HG02571 (cell line): Measurements from ENCODE around the gene SH3TC1.

Experiments used
- ATAC-seq: cut with Tn5 transposase; IDR thresholded peaks from one replicate; pipeline ENCODE4 v1.9.1; 2021; ENCODE audit warnings: mild to moderate bottlenecking, moderate library complexity; ENCODE audit not compliant: unreplicated experiment

The SH3TC1 gene

GRCh38 chr4:8240211-8241041 is 41.3 kb downstream of the SH3TC1 start:
- no peak for ATAC-seq

- ATAC-seq = no peak
Measured at GRCh38 chr4:8241211-8241779, 42.2 kb downstream of the SH3TC1 start.

- ATAC-seq = peak; percentile 65
Measured at GRCh38 chr4:8241895-8242696, 43.0 kb downstream of the SH3TC1 start.

DNA sequence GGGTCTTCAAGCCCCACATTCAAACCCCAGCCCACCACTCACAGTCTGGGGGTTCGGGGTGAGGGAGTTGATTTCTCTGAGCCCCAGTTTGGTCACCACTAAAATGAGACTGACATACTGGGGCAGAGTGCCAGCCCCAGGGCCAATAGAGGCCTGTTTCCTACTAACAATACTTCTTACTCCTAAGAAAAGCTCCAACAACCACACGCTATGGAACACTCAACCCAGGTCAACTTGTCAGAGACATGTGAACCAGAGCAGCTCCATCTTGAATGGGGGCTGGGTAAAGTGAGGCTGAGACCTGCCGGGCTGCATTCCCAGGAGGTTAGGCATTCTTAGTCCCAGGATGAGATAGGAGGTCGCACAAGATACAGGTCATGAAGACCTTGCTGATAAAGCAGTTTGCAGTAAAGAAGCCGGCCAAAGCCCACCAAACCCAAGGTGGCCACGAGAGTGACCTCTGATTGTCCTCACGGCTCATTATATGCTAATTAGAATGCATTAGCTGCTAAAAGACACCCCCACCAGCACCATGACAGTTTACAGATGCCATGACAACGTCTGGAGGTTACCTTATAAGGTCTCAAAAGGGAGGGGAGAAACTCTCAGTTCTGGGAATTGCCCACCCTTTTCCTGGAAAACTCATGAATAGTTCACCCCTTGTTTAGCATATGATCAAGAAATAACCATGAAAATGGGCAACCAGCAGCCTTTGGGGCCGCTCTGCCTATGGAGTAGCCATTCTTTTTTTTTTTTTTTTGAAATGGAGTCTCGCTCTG is 43.9 kb downstream of the SH3TC1 start:
- no peak for ATAC-seq

DNA sequence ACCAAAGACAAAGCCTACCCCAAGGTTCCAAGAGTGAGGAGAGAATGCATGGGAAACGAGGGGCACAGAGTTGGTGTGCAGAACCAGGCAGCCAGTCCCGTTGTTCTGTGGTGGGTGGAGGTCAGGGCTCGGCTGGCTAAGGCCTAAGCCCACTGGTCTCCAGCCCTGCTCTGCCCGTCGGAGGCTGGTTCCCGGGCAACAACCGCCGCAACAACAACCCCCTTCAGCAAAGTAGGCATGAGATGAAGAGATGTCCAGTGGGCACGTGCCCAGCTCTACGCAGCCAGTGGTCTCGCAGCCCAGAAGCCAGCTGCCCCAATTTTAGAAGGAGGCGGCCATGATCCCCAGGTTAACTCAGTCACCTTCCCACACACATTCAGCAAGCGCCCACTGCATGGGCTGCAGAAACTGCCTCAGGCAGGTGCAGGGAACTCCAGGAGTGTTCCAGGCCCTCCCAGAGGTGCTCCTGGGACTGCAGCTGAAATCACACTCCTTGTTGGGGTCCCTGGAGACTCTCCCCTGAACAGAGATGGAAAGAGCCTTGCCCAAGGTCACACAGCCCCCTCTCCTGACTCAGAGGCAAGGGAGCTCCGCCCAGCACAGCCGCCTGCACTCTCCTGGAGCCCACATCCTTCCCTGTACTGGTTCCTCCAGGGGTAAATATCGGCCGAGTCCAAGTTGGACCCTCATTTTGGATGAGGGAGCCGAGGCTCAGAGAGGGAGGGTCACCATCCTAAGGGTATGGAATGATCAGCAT is 45.1 kb downstream of the SH3TC1 start:
- ATAC-seq = no peak

DNA sequence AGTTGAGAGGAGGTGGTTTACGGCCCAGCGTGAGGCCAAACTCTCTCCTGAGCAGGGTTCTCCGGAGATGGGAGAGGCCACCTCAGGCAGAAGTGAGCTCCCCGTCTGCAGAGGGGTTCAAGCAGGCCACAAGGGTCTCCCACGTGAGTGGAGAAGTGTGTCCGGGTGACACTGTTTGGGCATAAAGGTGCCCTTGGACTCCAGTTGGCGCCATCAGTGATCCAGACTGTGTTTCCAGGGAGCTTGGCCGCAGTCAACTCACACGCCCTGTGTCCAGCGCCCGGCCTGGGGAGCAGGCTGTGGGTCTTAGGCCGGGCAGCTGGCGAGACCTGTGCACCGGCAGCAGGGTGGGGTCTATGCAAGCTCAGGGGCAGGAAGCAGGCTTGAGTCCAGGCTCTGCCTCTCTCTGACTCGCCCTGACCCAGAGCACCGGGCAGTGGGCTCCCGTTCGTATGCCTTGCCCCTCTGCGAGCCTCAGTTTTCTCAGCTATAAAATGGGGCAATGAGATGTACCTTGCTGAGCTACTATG is 45.9 kb downstream of the SH3TC1 start:
- ATAC-seq = no peak

- ATAC-seq = no peak
Measured at GRCh38 chr4:8245884-8246833, 47.1 kb downstream of the SH3TC1 start.

DNA sequence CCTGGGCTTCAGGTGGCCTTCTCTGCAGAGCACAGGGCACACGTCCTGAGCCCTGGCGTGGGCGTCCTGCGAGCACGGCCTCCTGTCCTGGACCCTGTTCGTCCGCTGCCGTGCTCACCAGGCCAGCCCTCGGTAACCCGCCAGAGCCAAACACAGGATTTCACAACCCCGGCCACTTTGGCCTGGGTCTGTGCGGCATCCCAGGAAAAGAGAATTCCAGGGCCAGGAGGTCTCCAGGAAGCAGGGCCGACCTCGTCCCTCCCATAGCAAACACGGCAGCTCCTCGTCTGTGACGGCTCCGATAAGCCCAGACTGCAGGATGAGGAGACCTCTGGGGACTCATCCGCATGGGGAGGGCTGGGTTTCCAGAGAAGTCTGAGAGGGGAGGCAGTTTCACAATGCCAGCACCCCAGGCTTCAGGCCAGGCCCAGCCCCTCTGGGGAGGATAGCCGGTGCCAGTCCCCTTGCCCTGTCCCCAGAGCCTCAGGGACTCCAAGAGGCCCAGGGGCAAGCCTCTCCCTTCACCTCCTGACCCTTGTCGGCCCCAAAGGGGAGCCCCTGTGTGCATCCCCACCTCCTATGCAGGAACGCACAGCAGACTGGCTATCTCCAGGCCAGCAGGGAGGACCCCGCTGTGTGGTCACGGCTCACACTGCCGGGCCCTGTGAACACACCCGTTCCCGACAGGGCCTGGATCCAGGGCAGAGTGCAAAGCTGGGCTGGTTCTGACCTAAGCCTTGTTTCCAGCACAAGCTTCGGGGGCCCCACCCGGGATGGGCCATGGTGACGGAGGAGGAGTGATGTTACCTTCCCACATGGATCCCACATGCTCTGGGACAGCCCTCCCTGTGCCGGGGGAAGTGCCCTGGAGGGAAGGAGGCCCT is 48.2 kb downstream of the SH3TC1 start:
- ATAC-seq = no peak

- no peak for ATAC-seq
Measured at GRCh38 chr4:8248091-8248490, 49.0 kb downstream of the SH3TC1 start.

DNA sequence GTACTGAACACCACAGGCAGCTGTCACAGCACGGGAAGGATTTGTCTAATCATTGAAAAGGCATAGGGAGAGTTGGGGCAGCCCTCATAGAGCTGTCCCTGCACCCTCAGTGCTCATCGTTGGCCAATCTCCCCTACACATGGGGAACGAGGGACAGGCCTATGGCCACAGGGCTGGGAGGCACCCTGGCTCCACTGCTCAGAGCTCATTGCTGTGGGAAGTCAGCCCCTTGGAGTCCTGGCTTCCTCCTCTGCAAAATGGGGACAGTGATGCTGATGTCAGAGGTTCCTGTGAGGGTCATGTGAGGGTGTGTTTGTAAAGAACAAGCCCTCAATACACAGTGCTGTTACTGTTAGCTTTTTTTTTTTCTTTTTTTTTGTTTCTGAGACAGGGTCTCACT is 51.1 kb downstream of the SH3TC1 start:
- no peak for ATAC-seq

DNA sequence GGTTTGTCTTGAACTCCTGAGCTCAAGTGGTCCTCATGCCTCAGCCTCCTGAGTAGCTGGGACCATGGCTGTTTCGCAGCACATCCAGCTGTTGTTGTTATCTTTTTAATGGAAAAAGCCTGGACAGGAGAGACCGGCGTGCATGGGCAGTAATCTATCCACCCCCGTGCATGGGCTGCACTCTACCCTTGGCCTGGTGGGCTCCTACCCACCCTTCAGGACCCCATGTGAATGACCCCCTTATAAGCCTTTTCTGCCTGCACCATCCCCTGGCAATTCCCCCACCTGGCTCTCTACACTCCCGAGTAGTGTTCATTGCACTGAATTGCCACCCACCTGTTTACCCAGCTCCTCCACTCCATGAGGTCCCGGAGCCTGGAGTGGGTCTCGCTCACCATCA is 51.5 kb downstream of the SH3TC1 start:
- ATAC-seq = no peak

DNA sequence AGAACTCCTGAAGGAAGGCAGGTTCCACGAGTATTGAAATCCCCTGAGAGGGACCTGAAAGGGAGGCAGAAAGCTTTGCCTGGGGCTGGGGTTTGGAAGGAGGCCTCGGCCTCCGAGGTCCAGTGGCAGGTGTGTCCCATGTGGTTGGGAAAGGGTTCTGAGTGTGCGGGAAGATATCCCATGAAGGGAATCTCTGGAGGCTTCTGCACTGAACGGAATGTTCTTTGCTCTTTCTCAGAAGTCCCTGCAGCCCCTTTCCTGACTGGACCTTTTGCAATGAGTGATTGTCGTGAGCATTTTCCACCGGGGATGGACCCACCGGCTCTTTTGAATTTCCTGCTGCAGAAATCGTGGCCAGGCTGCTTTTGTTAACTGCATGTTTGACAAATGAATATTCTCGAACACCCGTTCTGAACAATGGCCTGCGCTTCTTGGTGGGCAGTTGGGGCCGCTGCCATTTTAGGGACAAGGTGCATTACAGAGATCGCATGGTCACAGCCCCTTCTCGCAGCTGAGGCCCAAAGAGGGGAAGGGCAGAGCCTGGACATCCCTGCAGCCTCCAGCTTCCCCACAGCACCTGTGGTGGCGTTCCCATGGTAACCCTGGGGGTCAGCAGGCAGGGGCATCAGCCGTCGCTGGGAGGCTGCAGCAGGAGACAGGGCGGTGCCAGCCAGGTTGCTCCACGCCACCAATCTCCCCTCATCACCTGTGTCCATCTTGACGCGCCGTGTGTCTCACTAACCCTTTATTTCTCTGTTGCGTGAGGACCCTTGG is 52.2 kb downstream of the SH3TC1 start:
- no peak for ATAC-seq

- no peak for ATAC-seq
Measured at GRCh38 chr4:8252301-8253173, 53.4 kb downstream of the SH3TC1 start.

GRCh38 chr4:8254076-8254475 is 55.0 kb downstream of the SH3TC1 start:
- no peak for ATAC-seq

DNA sequence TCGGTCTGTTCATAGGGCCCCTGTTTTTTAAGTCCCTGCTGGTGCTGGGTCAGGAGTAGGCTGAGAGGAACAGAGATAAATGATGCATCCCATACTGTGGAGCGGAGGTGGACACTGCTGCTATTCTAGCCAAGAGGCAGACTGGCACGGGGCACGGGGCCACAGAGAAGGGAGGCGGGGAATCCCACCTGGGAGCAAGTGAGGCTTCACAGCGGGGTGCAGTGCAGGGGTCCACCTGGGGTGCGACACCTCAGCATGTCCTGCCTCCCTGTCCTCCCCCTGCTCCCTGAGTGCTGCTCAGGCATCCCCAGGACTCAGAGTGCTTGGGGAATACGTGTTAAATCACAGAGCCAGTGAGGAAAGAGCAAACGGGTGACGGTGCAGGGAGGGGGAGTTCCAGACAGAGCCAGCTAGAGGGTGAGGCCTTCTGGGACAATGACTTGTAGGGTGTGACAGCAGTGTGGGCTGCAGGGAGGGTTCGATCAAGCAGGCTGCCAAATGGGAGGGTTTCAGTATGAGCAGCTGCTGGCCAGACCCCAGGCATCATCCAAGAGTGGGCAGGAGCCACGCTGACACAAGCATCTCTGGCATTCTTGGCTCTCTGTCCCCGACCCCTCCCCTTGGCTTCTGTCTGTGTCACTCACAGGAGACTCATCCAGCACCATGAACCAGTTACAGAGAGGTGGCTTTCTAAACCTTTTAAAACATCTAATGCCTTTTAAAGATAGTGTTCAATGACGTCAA is 56.8 kb downstream of the SH3TC1 start:
- ATAC-seq = no peak

DNA sequence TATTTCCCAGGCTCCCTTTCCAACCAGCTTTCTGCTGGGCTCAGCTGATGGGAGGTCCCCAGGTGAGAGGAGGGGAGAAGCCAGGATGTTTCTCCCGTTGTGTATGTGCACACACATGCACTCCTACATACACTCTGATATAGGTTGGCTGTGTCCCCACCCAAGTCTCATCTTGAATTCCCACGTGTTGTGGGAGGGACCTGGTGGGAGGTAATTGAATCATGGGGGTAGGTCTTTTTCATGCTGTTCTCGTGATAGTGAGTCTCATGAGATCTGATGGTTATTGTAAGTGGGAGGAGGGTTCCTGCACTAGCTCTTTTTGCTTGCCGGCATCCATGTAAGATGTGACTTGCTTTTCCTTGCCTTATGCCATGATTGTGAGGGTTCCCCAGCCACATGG is 58.8 kb downstream of the SH3TC1 start:
- no peak for ATAC-seq
